ENCODE data around the gene POLR2B. TPM values are rescaled to one million over a fixed set of nuclear protein-coding genes. Genes with fewer than 3 reads are reported as not detected.

The POLR2B gene
- total RNA-seq, 1 experiment from 2014 or later: 101 TPM

DNA sequence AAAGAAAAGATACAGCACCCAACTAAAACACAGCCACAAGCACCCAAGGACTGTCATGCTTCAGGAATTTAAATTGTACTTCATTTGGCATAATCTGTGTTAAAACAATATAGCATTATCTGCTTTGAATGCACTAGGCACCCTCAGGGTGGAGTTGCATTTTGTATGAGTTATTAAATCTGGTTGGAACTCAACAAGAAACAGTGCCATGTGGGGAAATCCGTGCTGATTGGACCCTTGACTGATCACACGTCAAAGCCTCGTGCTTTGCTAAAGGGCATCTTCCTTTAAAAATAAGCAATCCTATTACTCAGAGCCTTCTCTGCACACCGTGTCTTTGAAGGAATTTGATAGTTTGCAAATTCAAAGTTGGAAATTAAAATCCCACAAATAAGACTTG is 96.0 kb downstream of the POLR2B start:
- H3K36me3 Mint-ChIP-seq (ENCODE audit: insufficient read depth, unreplicated experiment): no peaks in the 10 kb centered on the region

GRCh38 chr4:57075367-57075766 is 96.7 kb downstream of the POLR2B start:
- DNase-seq (ENCODE audit: unreplicated experiment): no peak
- Mint-ChIP-seq H3K4me3 (ENCODE audit: unreplicated experiment) (no peak overlapping the region), H3K9me3 (ENCODE audit: unreplicated experiment) (no peaks in the 10 kb centered on the region), H3K4me1 (ENCODE audit: insufficient read depth, unreplicated experiment) (peaks cover 49% of the 10 kb centered on the region), H3K36me3 (ENCODE audit: insufficient read depth, unreplicated experiment) (no peaks in the 10 kb centered on the region), H3K27ac (ENCODE audit: low read depth, unreplicated experiment) (peak overlapping the region; percentile 95), H3K27me3 (ENCODE audit: insufficient read depth, unreplicated experiment) (no peaks in the 10 kb centered on the region)
- BruUV-seq (replicated peaks): no TSS peak
- TF ChIP-seq, protein P1, sequence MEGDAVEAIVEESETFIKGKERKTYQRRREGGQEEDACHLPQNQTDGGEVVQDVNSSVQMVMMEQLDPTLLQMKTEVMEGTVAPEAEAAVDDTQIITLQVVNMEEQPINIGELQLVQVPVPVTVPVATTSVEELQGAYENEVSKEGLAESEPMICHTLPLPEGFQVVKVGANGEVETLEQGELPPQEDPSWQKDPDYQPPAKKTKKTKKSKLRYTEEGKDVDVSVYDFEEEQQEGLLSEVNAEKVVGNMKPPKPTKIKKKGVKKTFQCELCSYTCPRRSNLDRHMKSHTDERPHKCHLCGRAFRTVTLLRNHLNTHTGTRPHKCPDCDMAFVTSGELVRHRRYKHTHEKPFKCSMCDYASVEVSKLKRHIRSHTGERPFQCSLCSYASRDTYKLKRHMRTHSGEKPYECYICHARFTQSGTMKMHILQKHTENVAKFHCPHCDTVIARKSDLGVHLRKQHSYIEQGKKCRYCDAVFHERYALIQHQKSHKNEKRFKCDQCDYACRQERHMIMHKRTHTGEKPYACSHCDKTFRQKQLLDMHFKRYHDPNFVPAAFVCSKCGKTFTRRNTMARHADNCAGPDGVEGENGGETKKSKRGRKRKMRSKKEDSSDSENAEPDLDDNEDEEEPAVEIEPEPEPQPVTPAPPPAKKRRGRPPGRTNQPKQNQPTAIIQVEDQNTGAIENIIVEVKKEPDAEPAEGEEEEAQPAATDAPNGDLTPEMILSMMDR (IDR thresholded peaks at IDR 0.05; ENCODE audit: unreplicated experiment): no peak
- intact Hi-C loops (cut with micrococcal nuclease): no loop called here
- POLR2A ChIA-PET: interaction anchor here (0.6 to 8.7 kb wide), 9 partner anchors 8 to 88 kb away, joined by 3 to 61 read pairs (median 4); no protein-coding TSS in a partner anchor
- CTCF ChIA-PET: interaction anchor here (0.6 to 1.8 kb wide), 8 partner anchors 11 to 214 kb away, joined by 3 to 6 read pairs (median 4); no protein-coding TSS in a partner anchor

More for the DNA sequence above, 96.0 kb downstream of the POLR2B start:
- TF ChIP-seq, protein P1 (IDR thresholded peaks at IDR 0.05; ENCODE audit: unreplicated experiment): no peak
- DNase-seq (ENCODE audit: unreplicated experiment): peak; percentile 89
- ChIA-PET CTCF (interaction anchor here (0.6 to 2.6 kb wide), 9 partner anchors 9 to 214 kb away, joined by 3 to 11 read pairs (median 4); no protein-coding TSS in a partner anchor), POLR2A (interaction anchor here (1.0 to 2.0 kb wide), 9 partner anchors 8 to 96 kb away, joined by 3 to 10 read pairs (median 4); partner anchors contain the start of gene POLR2B)
- Mint-ChIP-seq H3K4me1 (ENCODE audit: insufficient read depth, unreplicated experiment) (peaks cover 51% of the 10 kb centered on the region), H3K27me3 (ENCODE audit: insufficient read depth, unreplicated experiment) (no peaks in the 10 kb centered on the region), H3K4me3 (ENCODE audit: unreplicated experiment) (peak overlapping the region; percentile 15), H3K9me3 (ENCODE audit: unreplicated experiment) (no peaks in the 10 kb centered on the region), H3K27ac (ENCODE audit: low read depth, unreplicated experiment) (peak overlapping the region; percentile 95)
- no TSS peak for BruUV-seq (replicated peaks)
- intact Hi-C loops (cut with micrococcal nuclease): no loop called here

GRCh38 chr4:57076646-57077045 is 98.0 kb downstream of the POLR2B start:
- ChIA-PET POLR2A (interaction anchor here (8.7 kb wide), 1 partner anchor 17 kb away, joined by 61 read pairs; no protein-coding TSS in a partner anchor), CTCF (interaction anchor here (0.5 to 1.0 kb wide), 2 partner anchors 11 to 15 kb away, joined by 3 read pairs; no protein-coding TSS in a partner anchor)
- H3K4me1 Mint-ChIP-seq (ENCODE audit: insufficient read depth, unreplicated experiment): peaks cover 49% of the 10 kb centered on the region
- no peaks in the 10 kb centered on the region for H3K9me3 Mint-ChIP-seq (ENCODE audit: unreplicated experiment)
- H3K27me3 Mint-ChIP-seq (ENCODE audit: insufficient read depth, unreplicated experiment): no peaks in the 10 kb centered on the region
- DNase-seq (ENCODE audit: unreplicated experiment): no peak
- BruUV-seq (replicated peaks): no TSS peak
- H3K4me3 Mint-ChIP-seq (ENCODE audit: unreplicated experiment): no peak overlapping the region
- intact Hi-C loops (cut with micrococcal nuclease): no loop called here
- TF ChIP-seq, protein P1 (IDR thresholded peaks at IDR 0.05; ENCODE audit: unreplicated experiment): no peak
- no peak overlapping the region for H3K27ac Mint-ChIP-seq (ENCODE audit: low read depth, unreplicated experiment)
- H3K36me3 Mint-ChIP-seq (ENCODE audit: insufficient read depth, unreplicated experiment): no peaks in the 10 kb centered on the region

DNA sequence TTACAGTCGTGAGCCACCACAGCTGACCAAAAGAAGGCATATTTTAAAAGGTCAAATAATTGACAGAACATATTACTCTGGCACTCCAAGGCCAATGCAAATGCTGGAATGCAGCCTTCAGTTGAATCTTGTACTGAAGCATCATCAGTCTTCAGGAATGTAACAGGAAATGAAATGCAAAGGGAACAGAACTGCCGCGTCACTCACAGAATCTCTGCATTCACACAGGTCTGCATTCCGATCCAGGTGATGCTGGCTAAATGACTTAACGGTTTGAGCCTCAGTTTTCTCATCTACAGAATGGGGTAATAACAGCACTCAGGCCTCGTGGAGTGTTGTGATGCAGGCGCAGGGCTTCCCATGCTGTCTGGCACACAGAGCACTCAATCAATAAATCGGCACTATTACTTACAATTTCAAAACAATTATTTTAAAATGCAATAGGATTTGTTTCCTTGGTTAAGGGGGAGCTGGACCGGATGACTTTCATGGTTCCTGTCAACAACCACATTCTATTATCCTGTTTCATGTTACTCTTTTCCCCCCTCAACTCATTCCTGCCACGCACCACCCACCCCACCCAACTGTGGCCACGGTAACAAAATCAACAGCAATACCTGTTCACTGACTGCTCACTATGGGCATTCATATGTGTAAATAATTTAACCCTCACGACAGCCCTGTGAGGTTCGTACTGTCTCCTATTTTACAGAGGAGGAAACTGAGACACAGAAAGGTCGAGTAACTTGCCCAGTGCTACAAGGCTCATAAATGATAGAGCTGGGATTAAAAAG is 99.1 kb downstream of the POLR2B start:
- DNase-seq (ENCODE audit: unreplicated experiment): peak; percentile 79
- BruUV-seq (replicated peaks): no TSS peak
- TF ChIP-seq, protein P1 (IDR thresholded peaks at IDR 0.05; ENCODE audit: unreplicated experiment): no peak
- H3K4me3 Mint-ChIP-seq (ENCODE audit: unreplicated experiment): no peak overlapping the region
- intact Hi-C loops (cut with micrococcal nuclease): no loop called here
- no peaks in the 10 kb centered on the region for H3K36me3 Mint-ChIP-seq (ENCODE audit: insufficient read depth, unreplicated experiment)
- no peaks in the 10 kb centered on the region for H3K9me3 Mint-ChIP-seq (ENCODE audit: unreplicated experiment)
- peak overlapping the region; percentile 84 for H3K27ac Mint-ChIP-seq (ENCODE audit: low read depth, unreplicated experiment)
- ChIA-PET CTCF (interaction anchor here (0.6 to 2.2 kb wide), 9 partner anchors 12 to 1086 kb away, joined by 3 to 12 read pairs (median 4); no protein-coding TSS in a partner anchor), POLR2A (interaction anchor here (0.8 to 8.7 kb wide), 12 partner anchors 9 to 100 kb away, joined by 3 to 61 read pairs (median 3); partner anchors contain the start of genes NOA1 and POLR2B)
- H3K4me1 Mint-ChIP-seq (ENCODE audit: insufficient read depth, unreplicated experiment): peaks cover 53% of the 10 kb centered on the region
- H3K27me3 Mint-ChIP-seq (ENCODE audit: insufficient read depth, unreplicated experiment): no peaks in the 10 kb centered on the region

Data from MCF 10A (cell line).